ENCODE data around the gene RFC3.

The RFC3 gene

GRCh38 chr13:33815011-33815550 is 2.9 kb upstream of the RFC3 start:
- DNase-seq: no peak

DNA sequence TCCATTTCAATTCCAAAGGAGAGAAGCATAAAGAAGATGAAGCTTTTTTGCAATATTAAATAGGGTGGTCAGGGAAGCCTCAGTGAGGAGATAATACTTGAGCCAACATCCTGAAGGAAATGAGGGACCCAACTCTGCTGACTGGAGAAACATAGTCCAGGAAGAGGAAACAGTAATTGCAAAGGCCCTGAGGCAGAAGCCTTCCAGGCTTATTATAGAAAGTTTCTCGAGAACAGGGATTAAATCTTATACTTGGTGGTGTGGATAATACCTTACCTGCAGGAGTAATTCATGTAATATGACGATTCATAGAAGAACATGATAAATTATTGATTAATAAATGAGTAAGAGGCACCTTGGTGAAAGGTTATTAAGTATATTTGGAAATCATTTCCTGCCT is 1.0 kb upstream of the RFC3 start:
- no peak for DNase-seq

DNA sequence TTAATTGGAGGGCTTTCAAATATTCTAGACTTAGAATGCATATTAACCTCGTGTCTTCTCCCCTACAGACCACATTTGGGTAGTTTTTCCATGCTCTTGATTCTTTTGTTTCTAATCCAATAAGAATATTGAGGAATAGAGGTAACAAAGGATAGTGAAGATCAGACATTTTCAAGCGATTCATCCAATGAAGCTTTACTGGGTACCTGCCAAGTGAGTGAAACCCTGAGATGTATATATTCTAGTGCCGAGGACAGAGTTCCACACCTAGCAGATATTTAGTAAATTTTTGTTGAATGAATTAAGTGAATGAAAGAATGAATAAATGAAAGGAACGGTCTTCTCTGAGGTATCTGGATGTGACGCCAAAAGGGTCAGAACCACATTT is 442 bp upstream of the RFC3 start:
- DNase-seq: no peak

DNA sequence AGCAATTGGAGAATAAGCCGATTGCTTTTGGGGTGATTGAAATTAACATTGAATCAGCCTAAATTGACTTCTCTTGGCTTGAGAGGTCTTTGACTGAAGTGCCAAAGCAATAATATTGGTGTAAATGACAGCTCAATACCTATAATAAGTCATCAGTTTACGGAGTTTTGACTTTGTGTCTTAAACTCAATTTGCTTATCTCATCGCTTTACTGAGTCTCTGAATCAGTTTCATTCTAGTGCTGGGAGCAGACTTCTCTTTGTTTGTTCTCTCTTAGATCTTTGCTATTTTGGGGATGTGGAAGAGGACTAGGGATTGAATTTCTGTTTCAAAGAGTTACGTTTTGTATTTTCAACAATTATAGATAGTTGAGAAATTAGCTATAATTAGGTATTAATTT is 7.1 kb downstream of the RFC3 start:
- no peak for DNase-seq

DNA sequence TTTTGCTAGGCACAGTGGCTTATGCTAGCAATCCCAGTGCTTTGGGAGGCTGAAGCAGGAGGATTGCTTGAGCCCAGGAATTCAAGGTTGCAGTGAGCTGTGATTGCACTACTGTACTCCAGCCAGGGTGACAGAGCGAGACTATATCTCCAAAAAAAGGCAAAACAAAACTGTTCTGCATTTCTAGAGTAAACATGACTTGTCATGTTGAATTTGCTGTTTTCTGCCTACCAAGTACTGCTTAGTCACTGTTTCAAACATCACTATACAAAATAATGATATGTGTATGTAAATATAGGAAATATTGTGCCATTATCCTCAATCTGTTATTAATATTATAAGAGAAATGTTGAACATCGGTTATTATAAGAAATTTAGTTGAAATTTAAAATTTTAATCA is 9.2 kb downstream of the RFC3 start:
- no peak for DNase-seq

- DNase-seq: no peak
Measured at GRCh38 chr13:33828431-33829129, 10.6 kb downstream of the RFC3 start.

DNA sequence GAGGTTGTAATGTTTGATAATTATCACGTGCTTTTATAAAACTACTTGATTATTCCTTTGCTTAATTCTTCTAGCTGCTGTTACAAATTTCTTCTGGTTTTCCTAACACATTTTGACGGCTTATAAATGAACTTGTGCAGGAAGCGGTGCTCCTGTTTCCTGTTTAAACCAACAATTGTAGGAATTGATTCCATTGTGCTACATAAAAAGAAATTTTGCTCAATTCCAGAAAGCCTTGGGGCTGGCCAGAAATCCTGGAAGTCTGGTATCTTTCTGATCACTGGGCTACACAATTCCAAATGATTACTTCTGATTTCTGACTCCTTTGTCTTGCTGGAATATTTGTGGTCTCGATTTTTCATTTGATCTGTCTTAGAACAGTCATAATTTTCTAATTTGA is 14.9 kb downstream of the RFC3 start:
- no peak for DNase-seq

- DNase-seq: no peak
Measured at GRCh38 chr13:33838647-33839046, 20.7 kb downstream of the RFC3 start.

GRCh38 chr13:33840402-33840801 is 22.5 kb downstream of the RFC3 start:
- DNase-seq: no peak

GRCh38 chr13:33842207-33842606 is 24.3 kb downstream of the RFC3 start:
- no peak for DNase-seq

- no peak for DNase-seq
Measured at GRCh38 chr13:33842986-33843385, 25.0 kb downstream of the RFC3 start.

DNA sequence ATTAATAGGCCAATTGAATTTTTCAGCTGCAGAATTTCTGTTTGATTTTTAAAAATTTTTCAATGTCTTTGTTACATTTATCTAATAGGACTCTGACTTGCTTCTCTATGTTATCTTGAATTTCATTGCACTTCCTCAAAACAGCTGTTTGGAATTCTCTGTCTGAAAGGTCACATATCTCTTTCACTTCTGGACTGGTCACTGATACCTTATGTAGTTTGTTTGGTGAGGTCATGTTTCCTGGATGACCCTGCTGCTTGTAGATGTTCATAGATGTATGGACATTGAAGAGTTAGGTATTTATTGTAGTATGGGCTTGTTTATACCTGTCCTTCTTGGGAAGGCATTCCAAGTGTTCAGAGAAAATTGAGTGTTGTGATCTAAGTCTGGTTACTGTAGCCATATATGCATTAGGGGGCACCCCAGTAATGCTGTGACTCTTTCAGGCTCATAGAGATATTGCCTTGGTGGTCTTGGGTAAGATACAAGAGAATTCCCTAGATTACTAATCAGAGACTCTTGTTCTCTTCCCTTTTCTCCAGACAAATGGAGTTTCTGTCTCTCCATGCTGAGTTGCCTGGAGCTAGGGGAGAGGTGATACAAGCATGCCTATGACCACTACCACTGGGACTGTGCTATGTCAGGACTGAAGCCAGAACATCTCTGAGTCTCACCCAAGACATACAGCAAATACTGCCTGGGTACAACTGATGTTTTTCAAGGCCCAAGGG is 27.8 kb downstream of the RFC3 start:
- no peak for DNase-seq

- no peak for DNase-seq
Measured at GRCh38 chr13:33846303-33847062, 28.5 kb downstream of the RFC3 start.

GRCh38 chr13:33849211-33849610 is 31.3 kb downstream of the RFC3 start:
- no peak for DNase-seq

DNA sequence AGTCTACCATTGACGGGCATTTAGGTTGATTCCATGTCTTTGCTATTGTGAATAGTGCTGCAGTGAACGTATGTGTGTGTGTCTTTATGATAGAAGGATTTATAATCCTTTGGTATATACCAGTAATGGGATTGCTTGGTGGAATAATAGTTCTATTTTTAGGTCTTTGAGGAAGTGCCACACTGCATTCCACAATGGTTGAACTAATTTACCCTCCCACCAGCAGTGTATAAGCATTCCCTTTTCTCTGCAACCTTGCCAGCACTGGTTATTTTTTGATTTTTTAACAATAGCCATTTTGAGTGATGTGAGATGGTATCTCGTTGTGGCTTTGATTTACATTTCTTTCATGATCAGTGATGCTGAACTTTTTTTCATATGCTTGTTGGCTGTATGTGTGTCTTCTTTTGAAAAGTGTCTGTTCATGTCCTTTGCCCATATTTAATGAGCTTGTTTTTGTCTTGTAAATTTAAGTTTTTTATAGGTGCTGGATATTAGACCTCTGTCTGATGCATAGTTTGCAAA is 37.5 kb downstream of the RFC3 start:
- no peak for DNase-seq

- no peak for DNase-seq
Measured at GRCh38 chr13:33859691-33860303, 41.8 kb downstream of the RFC3 start.

DNA sequence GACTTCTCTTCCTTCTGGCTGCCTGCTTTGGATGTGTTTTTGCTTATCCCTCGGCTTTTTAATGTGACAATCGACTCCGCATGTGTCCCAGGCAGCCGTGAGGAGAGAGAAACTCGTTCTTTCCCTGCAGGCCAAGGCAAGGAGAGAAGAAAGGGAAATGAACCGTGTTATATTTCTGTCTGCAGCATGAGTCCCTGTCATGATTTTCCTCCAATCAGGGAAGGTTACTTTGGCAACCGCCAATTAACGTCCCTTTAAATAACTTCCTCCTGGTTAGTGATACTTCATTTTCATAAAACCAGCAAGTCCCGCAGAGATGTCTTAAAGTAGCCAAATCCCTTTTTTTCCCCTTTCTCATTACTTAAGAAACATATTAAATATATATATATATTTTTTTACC is 42.6 kb downstream of the RFC3 start:
- no peak for DNase-seq

DNA sequence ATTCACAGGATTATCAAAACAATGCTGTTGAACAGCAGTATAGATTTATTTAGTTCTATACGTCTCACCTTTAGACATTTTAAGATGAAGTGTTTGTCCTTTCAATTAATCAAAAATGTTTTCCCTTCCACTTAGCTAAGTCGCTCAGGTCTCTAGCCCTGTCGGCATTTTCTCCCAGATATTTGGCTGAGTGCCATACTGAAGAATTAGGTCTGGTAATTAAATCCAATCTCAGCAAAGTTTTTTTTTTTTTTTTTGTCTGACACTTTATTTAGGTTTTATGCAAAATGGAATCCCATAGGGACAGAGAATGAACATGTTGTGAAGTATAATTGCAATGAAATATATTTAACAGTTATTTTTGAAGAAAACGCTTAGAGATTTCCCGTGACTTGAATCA is 44.1 kb downstream of the RFC3 start:
- no peak for DNase-seq

- no peak for DNase-seq
Measured at GRCh38 chr13:33863188-33863789, 45.3 kb downstream of the RFC3 start.

DNA sequence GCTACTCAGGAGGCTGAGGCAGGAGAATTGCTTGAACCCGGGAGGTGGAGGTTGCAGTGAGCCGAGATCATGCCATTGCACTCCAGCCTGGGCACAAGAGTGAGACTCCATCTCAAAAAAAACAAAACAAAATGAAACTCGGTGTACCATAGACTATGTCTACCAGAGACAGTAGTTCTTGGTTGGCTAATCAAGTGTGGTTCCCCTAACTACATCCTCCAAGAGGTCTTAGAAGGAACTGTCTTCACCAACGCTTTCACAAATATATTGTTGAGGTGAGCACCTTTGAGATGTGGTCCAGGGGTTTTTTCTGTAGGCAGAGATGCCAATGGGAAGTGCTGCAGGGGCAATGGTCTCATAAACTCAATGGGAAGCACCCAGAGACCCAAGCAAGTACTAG is 48.0 kb downstream of the RFC3 start:
- no peak for DNase-seq

DNA sequence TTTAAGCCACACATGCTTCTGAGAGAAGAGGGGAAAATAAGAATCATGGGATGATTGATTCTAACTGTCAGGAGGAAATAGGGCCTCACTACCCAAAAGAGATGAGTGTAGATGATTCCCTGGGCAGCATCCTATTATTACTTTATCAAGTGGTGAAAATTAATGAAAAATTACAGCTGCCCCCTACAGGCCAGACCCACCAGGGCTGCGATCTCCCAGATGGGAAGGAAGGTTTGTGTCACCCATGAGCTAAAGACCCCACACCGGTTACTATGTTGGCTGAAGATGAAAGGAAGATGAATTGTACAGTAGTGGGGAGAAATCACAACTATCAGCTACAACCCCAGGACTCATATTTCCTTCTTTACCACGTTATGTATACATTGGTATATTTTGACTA is 49.5 kb downstream of the RFC3 start:
- no peak for DNase-seq

DNA sequence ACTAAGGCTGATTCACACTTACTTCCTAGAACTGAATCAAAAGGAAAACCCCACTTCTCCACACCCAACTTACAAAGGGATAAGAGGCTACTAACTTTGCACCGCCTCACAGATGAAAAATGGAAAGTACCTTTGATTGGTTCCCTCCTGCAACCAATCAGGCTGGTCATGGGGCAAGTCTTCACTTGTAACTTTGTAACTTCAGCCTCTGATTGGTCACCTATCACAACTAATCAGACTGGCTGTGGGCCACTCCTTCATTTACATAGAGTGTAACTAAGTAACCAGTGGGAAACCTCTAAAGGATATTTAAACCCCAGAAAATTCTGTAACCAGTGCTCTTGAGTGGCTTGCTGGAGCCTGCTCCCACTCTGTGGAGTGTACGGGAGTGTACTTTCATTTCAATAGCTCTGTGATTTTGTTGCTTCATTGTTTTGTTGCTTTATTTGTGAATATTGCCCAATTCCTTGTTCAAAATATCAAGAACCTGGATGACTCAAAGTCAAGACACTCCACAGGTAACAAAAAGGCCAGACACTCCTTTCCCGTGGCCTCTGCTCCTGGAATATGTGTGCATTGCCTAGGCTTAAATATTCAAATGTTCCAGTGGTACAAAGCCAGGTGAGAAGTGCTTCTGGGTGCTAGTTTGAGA is 50.5 kb downstream of the RFC3 start:
- no peak for DNase-seq
